ENCODE data around the gene HUS1.

GRCh38 chr7:47946581-47947354 lies 32.6 kb downstream of the HUS1 start:
- TF ChIP-seq CTCF (IDR thresholded peaks at IDR 0.05) (no peak), POLR2A (IDR thresholded peaks at IDR 0.05) (no peak)

Data from body of pancreas (tissue), 4 donors.